CMK (cell line): ENCODE data around the gene NADSYN1.
"Not testable (repeated sequence)": the region's sequence is repeated elsewhere in the genome, so short reads cannot be mapped to it uniquely, and the experiment has no call there.

Experiments
- DNase-seq: peaks from one replicate; pipeline ENCODE4 v3.0.0-alpha.2; 2010; ENCODE audit warnings: low read depth

NADSYN1 gene

GRCh38 chr11:71527576-71528210, 74.7 kb downstream of the NADSYN1 start:
- DNase-seq: no peak

GRCh38 chr11:71530602-71531001, 77.6 kb downstream of the NADSYN1 start:
- no peak for DNase-seq

GRCh38 chr11:71532036-71532610, 79.1 kb downstream of the NADSYN1 start:
- DNase-seq: no peak

GRCh38 chr11:71534711-71535608, 82.0 kb downstream of the NADSYN1 start:
- not testable (repeated sequence) for DNase-seq

GRCh38 chr11:71535825-71536224, 82.8 kb downstream of the NADSYN1 start:
- DNase-seq: no peak

- no peak for DNase-seq
These were observed 84.5 kb downstream of the NADSYN1 start for GRCh38 chr11:71537537-71537936.

GRCh38 chr11:71537977-71538665, 85.1 kb downstream of the NADSYN1 start, which contains the start of gene KRTAP5-8:
KRTAP5-8 (plus strand) TSS chr11:71538025; CDS start chr11:71538056, 31 bp downstream.
- DNase-seq: not testable (repeated sequence)

- no peak for DNase-seq
These were observed 85.6 kb downstream of the NADSYN1 start for GRCh38 chr11:71538666-71538990.

GRCh38 chr11:71539017-71539416, 86.0 kb downstream of the NADSYN1 start:
- DNase-seq: no peak

- not testable (repeated sequence) for DNase-seq
These were observed 87.0 kb downstream of the NADSYN1 start for GRCh38 chr11:71539971-71540370.

- DNase-seq: not testable (repeated sequence)
These were observed 87.7 kb downstream of the NADSYN1 start for GRCh38 chr11:71540521-71541304.

- no peak for DNase-seq
These were observed 89.4 kb downstream of the NADSYN1 start for GRCh38 chr11:71542382-71542781.

- no peak for DNase-seq
These were observed 90.1 kb downstream of the NADSYN1 start for GRCh38 chr11:71542879-71543777.

- DNase-seq: no peak
These were observed 90.9 kb downstream of the NADSYN1 start for GRCh38 chr11:71543866-71544265.

GRCh38 chr11:71544525-71545214, 91.7 kb downstream of the NADSYN1 start:
- no peak for DNase-seq

- DNase-seq: no peak
These were observed 92.5 kb downstream of the NADSYN1 start for GRCh38 chr11:71545405-71545966.

- DNase-seq: no peak
These were observed 95.1 kb downstream of the NADSYN1 start, which contains the start of gene KRTAP5-9 for GRCh38 chr11:71548120-71548519. KRTAP5-9 (plus strand) TSS chr11:71548420; CDS start chr11:71548658, 238 bp downstream.

- DNase-seq: no peak
These were observed 95.7 kb downstream of the NADSYN1 start for GRCh38 chr11:71548716-71549151.
